ENCODE results near the gene MYL10. TPM values are rescaled to one million over a fixed set of nuclear protein-coding genes. Genes with fewer than 3 reads are reported as not detected.

The MYL10 gene
- total RNA-seq, 1 donor from 2014 or later = not detected

DNA sequence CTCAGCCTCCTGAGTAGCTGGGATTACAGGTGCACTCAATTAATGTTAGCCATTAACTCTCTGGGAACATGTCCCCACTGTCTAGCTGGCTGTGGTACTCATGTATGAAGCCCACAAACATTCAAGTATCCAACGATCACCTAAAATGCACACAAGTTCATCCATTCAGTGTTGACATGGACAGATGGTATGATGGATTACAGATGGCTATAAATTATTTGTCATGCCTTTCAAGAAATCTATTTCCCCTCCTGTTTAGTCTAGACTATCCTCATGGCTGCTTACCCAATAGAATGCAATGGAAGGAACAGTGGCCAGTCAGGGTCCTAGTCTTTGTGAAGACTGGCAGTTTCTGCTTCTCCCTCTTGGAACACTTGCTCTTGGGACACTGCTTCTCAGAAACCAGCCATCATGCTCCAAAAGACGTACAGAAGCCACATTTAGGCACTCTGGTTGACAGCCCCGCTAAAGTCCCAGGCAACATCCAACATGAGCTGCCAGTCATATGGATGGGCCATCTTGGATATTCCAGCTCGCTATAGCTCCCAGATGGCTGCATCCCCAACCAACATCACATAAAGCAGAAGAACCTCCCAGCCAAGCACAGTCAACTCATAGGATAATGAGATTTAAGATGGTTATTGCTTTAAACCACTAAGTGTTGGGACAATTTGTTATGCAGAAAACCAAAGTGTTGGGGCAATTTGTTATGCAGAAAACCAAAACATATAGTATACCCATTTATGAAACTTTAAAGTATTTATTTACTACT lies 33.1 kb downstream of the MYL10 start:
- DNase-seq (ENCODE audit: low spot score, unreplicated experiment) = no peak
- Mint-ChIP-seq H3K27ac (no peak overlapping the region), H3K9me3 (ENCODE audit: low read depth) (no peaks in the 10 kb centered on the region), H3K27me3 (peaks cover 13% of the 10 kb centered on the region), H3K4me1 (ENCODE audit: low read depth) (peaks cover 1% of the 10 kb centered on the region), H3K36me3 (ENCODE audit: insufficient read depth) (no peaks in the 10 kb centered on the region), H3K4me3 (ENCODE audit: low read depth) (no peak overlapping the region)
- TF ChIP-seq, protein P1, sequence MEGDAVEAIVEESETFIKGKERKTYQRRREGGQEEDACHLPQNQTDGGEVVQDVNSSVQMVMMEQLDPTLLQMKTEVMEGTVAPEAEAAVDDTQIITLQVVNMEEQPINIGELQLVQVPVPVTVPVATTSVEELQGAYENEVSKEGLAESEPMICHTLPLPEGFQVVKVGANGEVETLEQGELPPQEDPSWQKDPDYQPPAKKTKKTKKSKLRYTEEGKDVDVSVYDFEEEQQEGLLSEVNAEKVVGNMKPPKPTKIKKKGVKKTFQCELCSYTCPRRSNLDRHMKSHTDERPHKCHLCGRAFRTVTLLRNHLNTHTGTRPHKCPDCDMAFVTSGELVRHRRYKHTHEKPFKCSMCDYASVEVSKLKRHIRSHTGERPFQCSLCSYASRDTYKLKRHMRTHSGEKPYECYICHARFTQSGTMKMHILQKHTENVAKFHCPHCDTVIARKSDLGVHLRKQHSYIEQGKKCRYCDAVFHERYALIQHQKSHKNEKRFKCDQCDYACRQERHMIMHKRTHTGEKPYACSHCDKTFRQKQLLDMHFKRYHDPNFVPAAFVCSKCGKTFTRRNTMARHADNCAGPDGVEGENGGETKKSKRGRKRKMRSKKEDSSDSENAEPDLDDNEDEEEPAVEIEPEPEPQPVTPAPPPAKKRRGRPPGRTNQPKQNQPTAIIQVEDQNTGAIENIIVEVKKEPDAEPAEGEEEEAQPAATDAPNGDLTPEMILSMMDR (IDR thresholded peaks at IDR 0.05; ENCODE audit: unreplicated experiment) = no peak

DNA sequence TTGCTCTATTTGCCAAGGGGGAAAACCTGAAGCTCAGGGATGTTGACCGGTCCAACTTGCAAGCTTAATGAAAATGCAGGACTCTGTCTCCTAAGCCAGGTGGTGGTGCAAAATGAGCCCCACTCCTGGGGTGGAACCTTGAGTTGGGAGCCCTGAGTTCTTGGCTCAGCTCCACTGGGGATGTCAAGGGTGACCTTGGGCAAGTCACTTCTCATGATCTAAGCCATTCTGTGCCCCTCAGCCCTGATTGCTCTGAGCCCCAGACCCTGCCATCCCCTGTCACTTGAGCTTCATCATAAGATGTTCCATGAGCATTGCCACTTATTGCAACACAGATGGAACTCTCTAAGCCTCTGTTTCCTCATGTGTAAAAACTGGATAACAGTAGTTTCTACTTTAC lies 33.9 kb downstream of the MYL10 start:
- no peaks in the 10 kb centered on the region for H3K9me3 Mint-ChIP-seq (ENCODE audit: low read depth)
- TF ChIP-seq, protein P1 (IDR thresholded peaks at IDR 0.05; ENCODE audit: unreplicated experiment) = no peak
- DNase-seq (ENCODE audit: low spot score, unreplicated experiment) = no peak
- H3K27me3 Mint-ChIP-seq = peaks cover 13% of the 10 kb centered on the region
- peaks cover 1% of the 10 kb centered on the region for H3K4me1 Mint-ChIP-seq (ENCODE audit: low read depth)
- H3K27ac Mint-ChIP-seq = no peak overlapping the region
- no peaks in the 10 kb centered on the region for H3K36me3 Mint-ChIP-seq (ENCODE audit: insufficient read depth)
- H3K4me3 Mint-ChIP-seq (ENCODE audit: low read depth) = no peak overlapping the region

- Mint-ChIP-seq H3K4me1 (ENCODE audit: low read depth) (peaks cover 1% of the 10 kb centered on the region), H3K27me3 (peaks cover 13% of the 10 kb centered on the region), H3K4me3 (ENCODE audit: low read depth) (no peak overlapping the region), H3K36me3 (ENCODE audit: insufficient read depth) (no peaks in the 10 kb centered on the region), H3K9me3 (ENCODE audit: low read depth) (no peaks in the 10 kb centered on the region), H3K27ac (no peak overlapping the region)
- DNase-seq (ENCODE audit: low spot score, unreplicated experiment) = no peak
- TF ChIP-seq, protein P1 (IDR thresholded peaks at IDR 0.05; ENCODE audit: unreplicated experiment) = no peak
Observed at GRCh38 chr7:101594790-101595189, 34.3 kb downstream of the MYL10 start.

DNA sequence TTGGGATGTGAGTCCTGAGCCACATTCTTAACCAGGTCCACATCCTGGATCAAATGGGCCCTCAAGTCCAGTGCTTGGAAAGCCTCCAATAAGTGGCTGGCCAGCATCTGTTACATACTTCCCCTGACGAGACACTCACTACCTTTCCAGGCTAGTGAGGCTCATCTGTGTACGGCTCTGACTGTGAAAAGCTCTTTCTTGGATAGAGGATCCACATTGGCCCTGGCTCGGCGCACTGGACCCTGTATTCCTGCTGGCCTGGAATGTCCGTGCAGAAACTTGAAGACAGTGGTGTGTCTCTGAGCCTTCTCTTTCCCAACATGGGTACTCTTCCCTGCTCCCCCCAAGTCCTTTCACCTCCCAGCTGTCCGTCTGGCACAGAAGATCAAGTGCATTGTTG lies 35.5 kb downstream of the MYL10 start:
- Mint-ChIP-seq H3K4me3 (ENCODE audit: low read depth) (no peak overlapping the region), H3K36me3 (ENCODE audit: insufficient read depth) (no peaks in the 10 kb centered on the region), H3K27ac (no peak overlapping the region), H3K27me3 (peaks cover 13% of the 10 kb centered on the region), H3K4me1 (ENCODE audit: low read depth) (peaks cover 1% of the 10 kb centered on the region), H3K9me3 (ENCODE audit: low read depth) (no peaks in the 10 kb centered on the region)
- DNase-seq (ENCODE audit: low spot score, unreplicated experiment) = no peak
- TF ChIP-seq, protein P1 (IDR thresholded peaks at IDR 0.05; ENCODE audit: unreplicated experiment) = no peak

DNA sequence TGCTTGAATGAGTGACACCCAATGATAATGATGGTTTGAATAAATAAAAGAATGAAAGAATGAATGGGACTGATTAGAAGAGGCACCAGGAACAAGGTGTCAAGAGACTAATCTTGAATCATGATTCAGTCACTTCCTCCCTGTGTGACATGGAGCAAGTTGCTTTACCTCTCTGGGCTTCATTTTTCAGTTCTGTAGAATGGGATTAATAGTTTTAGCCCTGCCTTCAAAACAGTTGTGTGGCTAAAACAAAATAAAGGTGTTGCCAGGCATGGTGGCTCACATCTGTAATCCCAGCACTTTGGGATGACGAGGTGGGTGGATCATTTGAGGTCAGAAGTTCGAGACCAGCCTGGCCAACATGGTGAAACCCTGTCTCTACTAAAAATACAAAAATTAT lies 37.6 kb downstream of the MYL10 start:
- DNase-seq (ENCODE audit: low spot score, unreplicated experiment) = no peak
- H3K27ac Mint-ChIP-seq = no peak overlapping the region
- H3K27me3 Mint-ChIP-seq = peaks cover 17% of the 10 kb centered on the region
- TF ChIP-seq, protein P1 (IDR thresholded peaks at IDR 0.05; ENCODE audit: unreplicated experiment) = no peak
- no peaks in the 10 kb centered on the region for H3K4me1 Mint-ChIP-seq (ENCODE audit: low read depth)
- no peaks in the 10 kb centered on the region for H3K9me3 Mint-ChIP-seq (ENCODE audit: low read depth)
- H3K36me3 Mint-ChIP-seq (ENCODE audit: insufficient read depth) = no peaks in the 10 kb centered on the region
- no peak overlapping the region for H3K4me3 Mint-ChIP-seq (ENCODE audit: low read depth)

Measured in progenitor cell of endocrine pancreas (in vitro differentiated cells).